NCI-H2196 treated with DMSO at 0.1 percent for 48 hours (cell line): Measurements from ENCODE around the gene GLMP.
A peak's percentile ranks its signal among the peaks of the same experiment; 100 is the strongest.

ENCODE experiments used
- DNase-seq: peaks from one replicate; lab custom pipeline; 2025; ENCODE audit not compliant: unreplicated experiment; lab: John Stamatoyannopoulos, UW

GLMP gene

DNA sequence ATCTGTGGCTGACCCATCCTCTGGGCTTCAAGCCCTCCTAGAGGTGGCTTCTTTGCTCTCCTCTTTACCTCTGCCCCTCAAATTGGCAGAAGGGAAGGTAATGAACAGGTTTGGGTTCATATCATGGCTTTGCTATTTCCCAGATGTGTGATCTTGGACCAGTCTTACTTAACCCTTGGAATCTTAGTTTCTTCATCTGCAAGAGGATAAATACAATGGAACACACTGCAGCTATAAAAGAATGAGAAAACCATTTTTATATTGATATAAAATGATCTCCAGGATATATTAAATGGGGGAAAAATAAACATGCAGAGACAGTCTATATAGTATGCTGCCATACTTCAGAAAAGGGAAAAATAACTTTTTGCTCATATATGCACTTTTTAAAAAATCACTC is 5.6 kb downstream of the GLMP start:
- DNase-seq, result no peak

DNA sequence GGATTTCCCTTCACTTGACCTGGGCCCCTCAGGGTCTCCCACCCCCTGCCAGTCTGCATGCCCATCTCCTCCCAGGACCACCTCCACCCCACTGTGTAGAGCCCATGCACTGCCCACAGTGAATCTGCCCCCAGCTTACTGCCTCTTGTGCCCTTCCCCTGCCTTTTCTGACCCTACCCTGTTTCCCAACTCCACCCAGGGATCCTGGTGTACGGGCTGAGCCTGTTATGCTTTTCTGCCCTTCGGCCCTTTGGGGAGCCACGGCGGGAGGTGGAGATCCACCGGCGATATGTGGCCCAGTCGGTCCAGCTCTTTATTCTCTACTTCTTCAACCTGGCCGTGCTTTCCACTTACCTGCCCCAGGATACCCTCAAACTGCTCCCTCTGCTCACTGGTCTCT is 9.4 kb downstream of the GLMP start:
- no peak for DNase-seq

DNA sequence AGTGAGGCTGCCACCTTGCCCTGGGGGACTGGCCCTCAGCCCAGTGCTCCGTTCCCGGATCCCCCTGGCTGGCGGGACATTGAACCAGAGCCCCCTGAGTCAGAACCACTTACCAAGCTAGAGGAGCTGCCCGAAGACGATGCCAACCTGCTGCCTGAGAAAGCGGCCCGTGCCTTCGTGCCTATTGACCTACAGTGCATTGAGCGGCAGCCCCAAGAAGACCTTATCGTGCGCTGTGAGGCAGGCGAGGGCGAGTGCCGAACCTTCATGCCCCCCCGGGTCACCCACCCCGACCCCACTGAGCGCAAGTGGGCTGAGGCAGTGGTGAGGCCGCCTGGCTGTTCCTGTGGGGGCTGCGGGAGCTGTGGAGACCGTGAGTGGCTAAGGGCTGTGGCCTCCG is 10.0 kb downstream of the GLMP start:
- no peak for DNase-seq

DNA sequence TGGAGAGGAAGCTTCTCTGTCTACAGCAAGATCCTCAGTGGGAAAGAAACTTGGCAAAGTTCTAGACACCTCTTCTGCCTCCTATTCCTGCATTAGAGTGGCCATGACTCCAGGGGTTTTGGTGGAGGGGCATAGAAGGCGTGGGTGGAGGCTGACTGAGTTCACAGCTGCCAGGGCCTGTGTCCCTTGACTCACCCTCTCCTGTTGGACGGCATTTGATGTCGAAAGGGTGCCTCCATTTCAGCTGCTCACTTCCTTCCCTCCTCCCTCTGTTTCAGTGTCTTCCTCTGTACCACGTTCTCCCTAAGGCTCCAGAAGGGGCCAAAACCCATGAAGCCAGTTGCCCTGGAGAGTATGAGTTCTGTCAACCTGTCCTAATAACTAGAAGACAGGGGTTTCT is 10.7 kb downstream of the GLMP start:
- DNase-seq, result no peak

DNA sequence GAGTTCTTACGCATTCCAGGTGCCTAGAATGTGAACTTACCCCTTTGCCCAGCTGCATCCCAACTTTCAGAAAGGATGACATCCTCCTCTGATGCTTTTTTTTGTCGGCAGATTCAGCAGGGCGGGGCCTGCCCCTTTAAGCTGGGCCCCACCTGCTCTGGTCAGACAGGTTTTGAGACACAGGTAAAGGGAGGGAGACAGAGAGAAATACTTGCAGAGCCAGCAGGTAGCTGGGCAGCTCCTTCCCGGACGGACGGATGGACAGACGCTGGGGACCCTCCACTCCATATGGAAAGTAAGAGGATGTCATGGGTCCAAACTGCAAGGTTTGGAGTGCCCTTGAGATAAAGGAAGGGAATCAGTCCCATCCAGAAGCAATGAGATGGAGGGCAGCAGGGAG is 11.4 kb downstream of the GLMP start, which contains the start of gene TMEM79:
Gene TMEM79, plus strand, starts transcription at position 214 of the 400 bp plus-strand sequence. CDS start 902 bp downstream, outside the sequence.
- DNase-seq, result no peak

DNA sequence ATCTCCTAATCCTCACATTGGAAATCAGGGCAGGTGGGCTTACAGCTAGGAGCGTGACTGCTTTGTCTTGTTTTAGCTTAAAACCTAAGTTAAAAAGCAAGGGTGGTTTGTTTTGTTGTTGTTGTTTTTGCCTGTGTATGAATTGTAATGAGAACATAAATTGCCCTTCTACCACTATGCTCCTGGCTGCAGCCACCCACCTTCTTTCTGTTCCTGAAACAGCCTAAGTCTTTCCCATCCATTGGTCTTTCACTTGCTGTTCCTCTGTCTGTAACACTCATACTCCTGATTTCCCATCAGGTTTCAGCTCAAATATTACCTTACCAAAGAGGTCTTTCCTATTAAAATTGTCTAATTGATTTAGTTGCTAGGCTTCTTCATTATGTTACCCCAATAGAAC is 12.0 kb downstream of the GLMP start:
- DNase-seq, result no peak

DNA sequence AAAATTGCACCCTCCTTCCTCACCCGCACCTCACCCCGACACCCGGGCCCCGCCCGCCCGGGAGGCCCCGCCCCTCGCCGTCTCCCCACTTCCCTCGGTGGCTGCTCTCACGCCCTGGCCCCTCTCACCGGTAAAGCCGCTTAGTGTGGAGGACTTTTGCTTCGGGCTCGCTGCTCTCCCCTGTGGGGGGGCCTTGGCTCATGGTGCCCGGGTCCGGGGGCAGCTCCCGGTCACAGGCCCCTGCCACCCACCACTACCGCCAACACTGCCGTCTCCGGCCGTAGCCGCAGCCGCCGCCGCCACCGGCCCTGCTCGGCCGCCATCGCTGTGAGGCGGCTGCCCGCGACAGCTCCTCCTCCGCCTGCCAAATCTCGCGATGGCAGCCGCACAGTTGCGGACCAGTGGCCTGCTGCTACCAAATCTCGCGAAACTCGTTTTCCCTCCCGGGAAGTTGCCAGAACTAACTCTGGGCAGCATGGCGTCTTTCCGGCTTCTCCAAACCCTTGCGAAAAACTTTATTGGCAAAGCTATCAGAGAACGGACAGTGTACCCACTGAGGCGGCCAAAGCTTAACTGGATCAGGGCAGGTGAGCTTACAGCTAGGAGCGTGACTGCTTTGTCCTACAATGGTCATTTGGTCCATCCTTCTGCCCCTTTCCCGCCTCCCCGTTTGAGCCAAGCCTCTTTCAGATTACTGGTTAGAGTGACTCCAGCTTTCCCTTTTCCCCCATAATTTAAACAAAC is 12.8 kb downstream of the GLMP start, which contains the start of gene SMG5:
Gene SMG5, minus strand, starts transcription at position 347 of the 744 bp plus-strand sequence. Its CDS starts 145 bp downstream, at position 202.
- DNase-seq, result peak; percentile 95

DNA sequence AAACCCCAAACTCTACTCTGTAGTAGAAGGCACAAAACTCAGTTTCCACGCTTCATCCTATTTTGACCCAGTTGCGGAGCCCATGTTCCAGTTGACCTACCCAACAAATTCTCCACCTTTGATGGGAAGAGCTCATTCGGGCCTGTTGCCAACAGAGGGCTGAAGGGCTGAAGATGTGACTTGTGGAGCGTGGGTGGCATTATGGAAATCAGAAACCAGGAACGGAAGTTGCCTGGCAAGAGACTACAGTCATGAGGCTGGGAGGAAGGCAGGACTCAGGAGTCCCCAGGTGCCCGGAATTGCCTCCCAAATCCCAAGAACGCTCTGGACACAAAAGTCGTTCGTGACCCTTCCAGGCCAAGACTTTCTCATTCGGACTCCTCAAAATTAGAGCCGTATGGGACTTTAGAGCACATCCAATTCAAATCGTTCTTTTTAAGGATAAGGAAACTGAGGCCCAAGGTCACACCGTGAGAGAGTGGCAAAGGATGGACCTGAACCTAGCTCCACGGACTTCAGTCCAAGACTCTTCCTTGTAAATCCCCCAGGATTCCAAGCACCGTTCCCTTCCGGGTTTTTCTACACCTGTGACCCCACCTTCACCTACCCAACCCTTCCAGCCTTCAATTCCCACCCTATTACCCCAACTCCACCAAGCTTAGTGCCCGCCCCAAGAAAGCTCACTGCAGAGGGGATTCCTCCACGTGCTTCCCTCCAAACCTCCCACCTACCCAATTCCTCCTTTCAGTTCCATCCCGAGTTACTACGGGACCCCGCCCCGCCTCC is 13.6 kb downstream of the GLMP start:
- DNase-seq, result peak; percentile 25

DNA sequence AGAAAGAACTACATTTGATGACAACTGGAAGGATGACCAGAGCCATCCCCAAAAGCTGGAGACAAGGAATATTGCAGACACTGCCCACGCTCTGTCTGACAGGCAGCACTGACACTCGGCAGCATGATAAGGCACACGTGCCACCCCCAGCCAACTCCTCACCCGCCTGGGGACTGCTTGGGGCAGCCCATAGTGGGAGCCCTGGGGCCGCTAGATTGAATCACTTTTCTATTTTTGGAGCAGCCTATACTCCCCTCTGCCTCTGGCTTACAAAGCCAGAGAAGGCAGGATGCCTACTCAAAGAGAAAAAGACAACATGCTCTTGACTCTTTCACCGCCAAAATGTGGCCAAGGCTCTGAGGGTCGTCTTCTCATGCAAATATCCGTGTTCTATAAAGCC is 14.2 kb downstream of the GLMP start:
- DNase-seq, result no peak

DNA sequence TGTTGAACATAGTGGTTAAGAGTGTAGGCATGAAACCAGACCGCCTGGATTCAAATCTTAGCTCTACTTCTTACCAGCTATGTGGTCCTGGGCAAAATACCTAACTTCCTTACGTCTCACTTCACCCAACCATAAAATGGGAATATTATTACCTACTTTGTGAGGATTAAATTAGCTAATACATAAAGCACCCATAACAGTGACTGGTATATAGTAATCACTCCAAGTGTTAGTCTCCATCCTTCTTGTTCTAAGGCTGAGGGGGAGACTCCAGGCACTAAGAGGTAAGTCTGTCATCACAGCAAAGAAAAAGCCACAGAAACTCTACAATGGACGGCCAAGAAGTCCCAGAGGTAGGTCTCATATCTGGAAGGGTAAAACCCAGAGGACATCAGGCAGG is 15.6 kb downstream of the GLMP start:
- DNase-seq, result no peak

DNA sequence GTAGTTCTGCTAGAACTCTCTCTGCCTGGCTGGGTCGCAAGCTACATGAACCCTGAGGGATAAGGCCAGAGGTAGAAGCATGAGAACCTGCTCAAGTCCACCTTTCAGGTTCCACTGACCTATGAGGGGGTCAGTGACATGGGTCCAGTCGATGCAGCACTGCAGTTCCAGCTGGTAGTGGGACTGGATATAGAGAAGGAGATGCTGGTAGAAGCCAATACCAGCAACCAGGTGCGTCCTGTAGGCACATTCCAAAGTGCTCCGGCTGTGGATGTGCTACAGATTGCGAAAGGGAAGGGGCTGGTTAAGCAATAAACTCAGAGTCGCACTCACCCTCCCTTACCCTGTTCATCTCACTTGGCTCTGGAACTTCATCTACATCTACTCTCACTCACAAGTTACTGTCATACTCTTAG is 18.5 kb downstream of the GLMP start:
- no peak for DNase-seq

DNA sequence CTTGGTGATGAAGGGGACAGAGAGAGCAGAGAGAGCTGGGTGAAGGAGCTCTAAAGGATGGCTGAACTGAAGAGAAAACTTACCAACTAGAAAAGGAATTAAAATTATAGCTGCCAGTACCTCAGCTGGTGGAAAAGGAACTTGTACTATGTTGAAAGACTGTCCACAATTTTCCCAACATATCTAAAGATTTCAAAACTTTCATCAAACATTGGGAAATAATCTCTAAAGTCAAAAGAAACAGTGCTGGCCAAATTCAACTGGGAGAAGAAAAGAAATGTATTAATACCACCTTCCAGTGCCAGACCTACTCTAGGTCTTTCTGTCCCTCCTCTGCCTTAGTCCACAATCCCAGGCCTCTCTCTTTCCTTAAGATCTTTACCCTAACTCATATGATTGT is 18.9 kb downstream of the GLMP start:
- no peak for DNase-seq

DNA sequence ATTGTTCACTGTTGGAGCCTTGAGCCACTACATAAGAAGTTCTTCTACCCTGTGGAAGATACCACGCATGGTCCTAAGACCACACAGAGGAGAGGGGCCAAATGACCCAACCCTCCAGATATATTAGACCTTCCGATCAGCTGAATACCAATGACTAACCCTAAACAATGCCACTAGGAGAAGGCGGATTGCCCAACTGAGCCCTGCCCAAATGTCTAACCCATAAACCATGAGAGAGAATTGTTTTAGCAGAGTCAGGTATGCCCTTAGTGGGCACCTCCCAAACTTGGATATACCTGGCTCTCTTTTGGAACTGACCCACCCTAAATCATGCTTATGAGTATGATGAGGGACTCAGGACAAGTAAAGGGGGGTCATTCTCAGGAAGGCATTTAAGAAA is 25.2 kb downstream of the GLMP start:
- no peak for DNase-seq

DNA sequence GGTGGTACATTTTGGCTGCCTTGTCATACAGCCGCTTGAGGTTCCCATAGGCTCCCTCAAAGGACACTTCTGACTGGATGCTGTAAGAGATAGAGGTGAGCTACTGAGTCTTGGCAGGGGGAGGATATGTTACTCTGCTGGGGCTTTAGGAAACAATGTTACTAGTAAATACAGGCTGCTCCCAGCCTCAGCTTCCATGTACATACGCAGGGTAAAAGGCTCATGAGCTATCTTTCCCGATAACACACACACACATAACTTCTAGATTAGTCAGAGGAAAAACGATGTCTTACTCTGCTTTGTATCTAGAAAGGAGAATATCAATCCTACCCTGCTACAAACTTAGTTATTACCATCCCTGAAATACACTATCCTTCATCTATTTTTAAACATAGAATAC is 27.1 kb downstream of the GLMP start:
- no peak for DNase-seq

DNA sequence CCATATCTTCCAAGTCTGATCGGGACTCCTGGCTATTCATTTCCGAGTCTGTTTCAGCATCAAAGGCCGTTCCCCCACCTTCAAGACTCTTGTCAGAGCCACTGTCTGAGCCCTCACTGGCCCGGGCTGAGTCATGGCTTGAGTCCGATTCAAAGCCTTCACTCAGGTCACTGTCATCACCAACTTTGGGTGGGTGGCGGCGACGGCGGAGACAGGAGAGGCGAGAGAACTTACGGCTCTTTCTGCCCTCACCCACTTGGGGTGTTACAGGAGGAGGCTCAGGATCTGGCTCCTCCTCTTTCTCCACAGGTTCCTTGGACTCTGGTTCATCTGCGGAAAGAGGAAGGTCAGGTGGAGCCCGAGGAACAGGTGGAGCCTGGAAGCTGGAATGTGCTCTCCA is 29.4 kb downstream of the GLMP start:
- DNase-seq, result no peak

DNA sequence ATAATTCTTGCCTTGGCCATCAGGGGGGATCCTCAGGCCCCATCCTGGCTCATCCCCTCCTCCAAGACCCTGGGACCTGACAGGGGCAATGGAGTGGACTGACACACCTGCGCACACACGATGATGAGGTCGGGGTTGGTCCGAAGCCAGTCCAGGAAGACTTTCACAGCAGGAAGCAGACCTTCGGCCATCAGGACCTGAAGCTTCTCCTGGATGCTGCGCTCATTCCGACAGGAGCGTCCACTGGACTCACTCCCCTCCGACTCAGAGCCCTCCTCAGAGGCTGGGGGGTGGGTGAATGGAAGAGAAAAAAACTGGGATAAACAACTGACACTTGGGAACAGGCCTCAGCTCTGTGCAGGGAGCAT is 32.2 kb downstream of the GLMP start:
- DNase-seq, result no peak

DNA sequence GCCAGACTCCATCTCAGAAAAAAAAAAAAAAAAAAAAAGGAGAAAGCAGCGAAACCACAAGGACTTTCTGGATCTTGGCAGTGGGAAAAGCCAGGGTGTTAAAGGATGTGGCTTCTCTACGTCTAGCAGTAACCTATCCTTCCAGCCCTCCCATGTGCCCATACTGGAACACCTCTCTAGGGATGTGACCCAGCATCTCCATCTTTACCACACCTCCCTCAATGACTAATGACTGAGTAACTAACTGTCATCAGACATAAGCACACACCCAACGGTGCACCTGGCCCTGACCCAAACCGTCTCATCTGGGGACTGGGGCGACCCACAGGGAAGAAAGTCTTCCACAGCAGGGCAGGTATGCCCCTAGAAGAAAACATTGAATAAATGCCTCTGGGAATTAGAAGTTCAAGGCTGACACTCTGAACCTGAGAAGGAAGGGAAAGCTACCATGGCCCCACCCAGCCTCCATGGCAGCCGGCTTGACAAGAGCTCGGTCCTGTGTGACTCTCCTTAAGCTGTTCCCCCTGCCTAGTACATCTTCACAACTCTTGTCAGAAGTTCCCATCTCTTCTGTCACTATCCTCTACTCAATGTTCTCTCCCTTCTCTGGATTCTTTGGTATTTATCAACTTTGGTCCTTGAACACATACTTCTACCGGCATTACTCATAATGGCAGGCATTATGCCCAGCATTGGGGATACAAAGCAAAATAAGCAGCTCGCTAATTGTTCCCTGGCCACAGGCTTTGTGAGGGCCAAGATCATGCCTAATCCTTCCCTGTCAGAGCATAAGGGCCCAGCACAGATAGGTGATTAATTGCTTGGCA is 32.8 kb downstream of the GLMP start:
- DNase-seq, result no peak

DNA sequence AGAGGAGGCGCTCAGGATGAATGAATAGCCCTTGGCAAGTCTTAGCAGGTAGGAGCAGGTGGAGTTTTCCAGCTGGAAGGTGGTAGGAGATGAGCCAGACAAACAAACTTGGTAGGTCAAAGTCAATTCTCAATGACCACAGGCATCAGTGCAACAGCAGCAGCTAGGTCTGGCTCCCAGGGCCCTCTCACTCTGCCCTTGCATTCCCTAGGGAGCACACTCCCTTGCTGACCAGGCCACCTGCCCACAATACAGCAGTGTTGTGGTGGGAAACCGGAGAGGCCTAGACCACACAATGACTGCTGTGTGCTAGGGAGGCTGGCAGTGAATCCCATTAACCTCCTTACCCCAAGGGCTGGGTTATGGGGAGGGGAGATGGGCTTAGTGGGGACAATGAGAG is 34.6 kb downstream of the GLMP start:
- DNase-seq, result no peak

DNA sequence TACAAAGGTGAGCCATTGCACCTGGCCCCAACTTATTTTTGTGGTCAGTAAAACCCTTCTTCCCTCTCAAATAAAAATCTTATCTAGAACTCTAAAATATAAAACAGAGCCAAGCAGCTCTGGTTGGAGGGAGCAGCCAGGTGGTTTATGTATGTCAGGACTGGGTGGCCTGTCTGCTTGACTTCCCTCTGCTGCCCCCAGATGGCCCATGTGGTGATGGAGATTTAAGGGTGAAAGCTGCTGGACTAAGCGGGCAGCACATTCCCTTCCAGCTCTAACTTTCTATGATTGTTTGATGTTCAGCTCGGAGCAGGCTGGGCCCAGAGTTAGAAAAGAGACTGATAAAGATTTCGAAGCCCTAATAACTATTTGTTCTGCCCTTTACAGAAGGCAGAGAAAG is 35.7 kb downstream of the GLMP start:
- no peak for DNase-seq

DNA sequence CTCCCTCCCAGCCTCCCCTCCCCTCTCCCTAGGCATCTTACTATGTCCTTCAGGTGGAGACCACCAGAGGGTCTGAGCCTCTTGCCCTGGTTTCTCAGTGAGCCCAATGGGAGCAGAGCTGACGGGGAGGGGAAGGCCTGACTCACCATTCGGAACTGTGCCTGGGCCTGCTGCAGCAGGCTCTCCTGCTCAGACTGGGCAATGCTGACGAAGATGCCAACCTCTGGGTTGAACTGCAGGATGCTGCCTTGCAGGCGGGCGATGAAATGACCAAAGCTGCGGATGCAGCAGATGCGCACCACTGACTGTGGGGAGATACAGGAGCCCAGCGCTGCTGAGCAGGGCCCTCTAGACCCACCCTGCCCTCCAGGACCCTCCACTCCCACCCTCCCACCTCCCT is 36.6 kb downstream of the GLMP start:
- no peak for DNase-seq

DNA sequence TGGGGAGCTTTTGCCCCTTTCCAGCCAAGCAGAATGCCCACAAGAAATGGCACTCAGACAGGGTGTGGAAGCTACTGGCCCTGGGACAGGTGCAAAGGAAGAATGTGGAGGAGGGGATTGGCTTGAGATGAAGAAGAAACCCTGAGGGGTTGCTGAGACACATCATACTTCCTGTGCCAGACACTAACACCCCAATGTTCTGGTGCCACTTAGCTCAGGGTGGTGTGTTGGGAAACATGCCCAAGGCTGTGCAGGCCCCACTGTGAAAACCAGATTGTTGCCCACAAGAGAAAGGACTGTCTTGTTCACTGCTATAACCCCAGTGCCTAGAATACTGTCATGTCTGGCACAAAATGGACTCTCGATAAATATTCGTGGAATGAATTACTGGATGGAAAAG is 37.8 kb downstream of the GLMP start:
- no peak for DNase-seq

DNA sequence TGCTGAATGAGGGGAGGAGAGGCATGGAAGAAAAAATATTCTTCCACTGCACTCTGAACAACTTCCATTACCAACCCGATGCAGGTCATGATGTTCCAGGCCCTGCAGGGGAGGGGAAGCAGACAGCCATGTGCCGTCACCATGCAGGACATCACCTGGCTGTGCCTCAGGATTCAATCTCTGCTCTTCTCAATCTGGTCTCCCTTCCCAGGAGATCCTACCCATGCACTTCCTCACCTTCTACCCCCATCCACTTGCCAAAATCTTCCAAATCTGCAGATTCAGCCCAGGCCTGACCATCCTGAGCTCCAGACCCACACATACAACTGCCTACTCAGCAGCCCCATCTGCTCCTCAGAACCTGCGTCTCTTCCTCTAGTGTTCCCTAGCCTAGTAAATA is 41.8 kb downstream of the GLMP start:
- DNase-seq, result no peak
